GM12878 (cell line): Measurements from ENCODE around the gene TCEAL7. TPM values are rescaled to one million over a fixed set of nuclear protein-coding genes. Genes with fewer than 3 reads are reported as not detected.

ENCODE experiments used
- ATAC-seq: fragments of 200-7000 bp; cut with Tn5 transposase; 3 replicates; pipeline ENCODE4 v1.9.1; 2020; ENCODE audit warnings: mild to moderate bottlenecking, moderate library complexity
- BruUV-seq: library from RNA; stranded (reverse); fragments of 400-500 nt; replicated peaks from 2 replicates; lab custom pipeline; 2021; lab: Mats Ljungman, UMichigan
- CTCF ChIA-PET: fragments of 300-600 bp; sonication (Branson Sonifier 250); formaldehyde crosslinking; extraction: SDS; loops from one replicate; lab custom pipeline; 2021; ENCODE audit warnings: inconsistent platforms; lab: Yijun Ruan, JAX
- POLR2A ChIA-PET: fragments of 350-600 bp; formaldehyde crosslinking; extraction: SDS; loops from one replicate; lab custom pipeline; 2021; ENCODE audit warnings: inconsistent platforms; lab: Charles Lee
- RAD21 ChIA-PET: fragments of 300-600 bp; sonication (Branson Sonifier 250); formaldehyde crosslinking; loops from one replicate; lab custom pipeline; 2023; ENCODE audit warnings: antibody characterized with exemption; ENCODE audit not compliant: unreplicated experiment; lab: Charles Lee
- SMC1A ChIA-PET: fragments of 300-600 bp; sonication (Branson Sonifier 250); formaldehyde crosslinking; loops from one replicate; lab custom pipeline; 2023; ENCODE audit not compliant: unreplicated experiment, uncharacterized antibody; lab: Charles Lee
- DNase-seq: peaks from one replicate; pipeline ENCODE4 v3.0.0-alpha.2; 2011; ENCODE audit warnings: low read depth, low spot score
- FAIRE-seq: peaks from 3 replicates; lab custom pipeline; 2011; peaks lifted over from hg19 to GRCh38; lab: Jason Lieb, UNC
- H2AFZ ChIP-seq: 2 replicates; pipeline ENCODE4 v1.6.0; 2011; ENCODE audit warnings: low read depth, low read length, control low read depth; ENCODE audit not compliant: control insufficient read depth
- H3K27ac ChIP-seq: 2 replicates; pipeline ENCODE4 v1.5.1; 2011; ENCODE audit warnings: control low read depth; ENCODE audit not compliant: control insufficient read depth, insufficient read depth
- H3K27me3 ChIP-seq, 2 experiments: replicated peaks in 1 of 2; 2 replicates each; pipeline versions ENCODE4 v1.6.0 to v1.6.1; 2011; ENCODE audit warnings: low read length in 1 of 2; ENCODE audit not compliant: control insufficient read depth in 2 of 2, insufficient read depth in 2 of 2
- H3K36me3 ChIP-seq, 2 experiments: 2 replicates each; pipeline ENCODE4 v1.5.1; 2011; ENCODE audit warnings: low read length in 1 of 2; ENCODE audit not compliant: control insufficient read depth in 2 of 2, insufficient read depth in 2 of 2
- H3K4me1 ChIP-seq: 2 replicates; pipeline ENCODE4 v1.6.1; 2011; ENCODE audit warnings: mild to moderate bottlenecking, low read length, moderate library complexity, mixed read lengths; ENCODE audit not compliant: control insufficient read depth, insufficient read depth
- H3K4me2 ChIP-seq: 2 replicates; pipeline ENCODE4 v1.6.0; 2011; ENCODE audit warnings: control low read depth; ENCODE audit not compliant: control insufficient read depth, insufficient read depth
- H3K4me3 ChIP-seq: fragments of 200-600 bp; sonication (generic); 2 replicates; pipeline ENCODE4 v1.5.1; 2016
- H3K79me2 ChIP-seq: 2 replicates; pipeline ENCODE4 v1.6.0; 2011; ENCODE audit warnings: low read length; ENCODE audit not compliant: control insufficient read depth, insufficient read depth
- H3K9ac ChIP-seq: 2 replicates; pipeline ENCODE4 v1.8.0; 2011; ENCODE audit warnings: low read length, control low read depth, mixed read lengths; ENCODE audit not compliant: control insufficient read depth, insufficient read depth
- H3K9me3 ChIP-seq: replicated peaks from 3 replicates; pipeline ENCODE4 v1.5.1; 2011; ENCODE audit warnings: mild to moderate bottlenecking, low read length; ENCODE audit not compliant: control insufficient read depth, insufficient read depth
- H4K20me1 ChIP-seq: 2 replicates; pipeline ENCODE4 v1.6.0; 2011; ENCODE audit not compliant: control insufficient read depth, insufficient read depth
- ESRRA ChIP-seq: IDR thresholded peaks from 2 replicates; pipeline ENCODE4 v1.6.1; 2012; ENCODE audit warnings: mild to moderate bottlenecking, low read length, improper control_type of control experiment
- FOXK2 ChIP-seq: fragments of 450-650 bp; IDR thresholded peaks from 2 replicates; pipeline ENCODE4 v1.6.1; 2017; ENCODE audit warnings: mild to moderate bottlenecking, moderate library complexity
- FOXM1 ChIP-seq: IDR thresholded peaks from 2 replicates; pipeline ENCODE4 v1.6.1; 2012; ENCODE audit warnings: low read depth, mild to moderate bottlenecking, inconsistent platforms, low read length, moderate library complexity
- GATAD2B ChIP-seq: fragments of 450-650 bp; conservative IDR thresholded peaks from 2 replicates; pipeline ENCODE4 v1.6.1; 2017; ENCODE audit warnings: low read depth, mild to moderate bottlenecking, moderate library complexity
- IRF4 ChIP-seq: IDR thresholded peaks from 2 replicates; pipeline ENCODE4 v1.6.1; 2011; ENCODE audit warnings: low read depth, low read length
- PAX5 ChIP-seq: IDR thresholded peaks from 2 replicates; pipeline ENCODE4 v1.6.1; 2011; ENCODE audit warnings: low read depth, low read length, borderline replicate concordance
- POLR2AphosphoS5 ChIP-seq: IDR thresholded peaks from 2 replicates; pipeline ENCODE4 v1.6.1; 2011; ENCODE audit warnings: mild to moderate bottlenecking, low read length, inconsistent platforms
- RELA ChIP-seq: fragments of 450-650 bp; IDR thresholded peaks from 2 replicates; pipeline ENCODE4 v1.8.0; 2014; ENCODE audit warnings: borderline replicate concordance; ENCODE audit not compliant: partially characterized antibody
- SIN3A ChIP-seq: IDR thresholded peaks from 2 replicates; pipeline ENCODE4 v1.6.1; 2012; ENCODE audit warnings: low read depth, low read length, improper control_type of control experiment
- TCF12 ChIP-seq: IDR thresholded peaks from 2 replicates; pipeline ENCODE4 v1.6.1; 2011; ENCODE audit warnings: low read depth, mild to moderate bottlenecking, low read length
- WGBS: methylation state at CpG from one replicate; pipeline ENCODE4 v1.1.6; 2016; ENCODE audit warnings: low lambda C conversion rate; ENCODE audit not compliant: insufficient replicate concordance, insufficient coverage; ENCODE audit errors: missing lambda C conversion rate; 5-methylcytosine and 5-hydroxymethylcytosine counted together
- in situ Hi-C: fragments of 300-500 bp; cut with MboI; formaldehyde crosslinking; loops from 9 replicates; pipeline ENCODE4 v1.14.3; 2018; ENCODE audit warnings: mixed read lengths
- intact Hi-C: fragments of 100-400 bp; cut with micrococcal nuclease; formaldehyde crosslinking; loops from one replicate; pipeline ENCODE4 v1.14.2; 2022; ENCODE audit not compliant: unreplicated experiment
- polyA plus RNA-seq, 11 experiments: library from polyadenylated mRNA; depleted of rRNA in 4 of 11; unstranded in 6 of 11; stranded (reverse) in 5 of 11; fragments of >200 nt; fragmentation: Nextera tagmentation in 4 of 11; fragmentation: Illumina TruSeq in 1 of 11; extraction: Ambion mirVana in 4 of 11; extraction: Trizol in 1 of 11; gene quantifications; 1 replicate in 1 of 11; 2 replicates in 10 of 11; pipeline versions ENCODE4 v1.2.1 to v1.2.3, GENCODE V29; 2011 to 2016; ENCODE audit warnings: inconsistent platforms in 2 of 11, missing spikeins in 2 of 11, low read depth in 1 of 11
- total RNA-seq, 4 experiments: library from RNA; depleted of rRNA in 3 of 4; stranded (reverse); fragments of >200 nt in 3 of 4; fragmentation: Illumina TruSeq in 1 of 4; extraction: Trizol in 1 of 4; gene quantifications; 2 replicates each; pipeline versions ENCODE4 v1.2.1 to v1.2.3, GENCODE V29; 2013 to 2021
- TF ChIP-seq, protein P1 (sequence below): fragments of 450-650 bp; IDR thresholded peaks from 2 replicates; pipeline ENCODE4 v1.6.1; 2017; ENCODE audit warnings: low read depth, mild to moderate bottlenecking, moderate library complexity
- TF ChIP-seq, protein P2 (sequence below): fragments of 450-650 bp; IDR thresholded peaks from 2 replicates; pipeline ENCODE4 v1.6.1; 2017; ENCODE audit warnings: antibody characterized with exemption, mild to moderate bottlenecking, moderate library complexity
- TF ChIP-seq, protein P3 (sequence below): fragments of 450-650 bp; conservative IDR thresholded peaks from 2 replicates; pipeline ENCODE4 v1.6.1; 2017; ENCODE audit warnings: mild to moderate bottlenecking, moderate library complexity

Gene TCEAL7
- total and polyA plus RNA-seq, 10 of the 15 experiments (the other 5 are each of a cell fraction or from before 2014, with no cell fraction given) = not detected

DNA sequence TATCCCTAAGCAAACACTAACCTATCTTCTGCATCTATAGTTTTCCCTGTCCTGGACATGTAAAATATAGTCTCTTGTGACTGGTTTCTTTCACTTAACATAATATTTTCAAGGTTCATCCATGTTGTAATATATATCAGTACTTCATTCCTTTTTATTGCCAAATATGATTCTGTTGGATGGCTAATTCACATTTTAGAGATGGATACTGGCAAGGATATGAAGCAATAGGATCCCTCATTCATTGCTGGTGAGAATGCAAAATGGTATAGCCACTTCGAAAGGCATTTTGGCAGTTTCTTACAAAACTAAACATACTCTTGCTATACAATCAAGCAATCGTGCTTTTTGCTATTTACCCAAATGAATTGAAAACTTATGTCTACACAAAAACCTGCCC is 33.0 kb downstream of the TCEAL7 start:
- ChIA-PET SMC1A (no interaction called here), RAD21 (no interaction called here), CTCF (interaction anchor here (1.0 to 1.5 kb wide), 2 partner anchors 8 to 151 kb away, joined by 3 to 5 read pairs; no protein-coding TSS in a partner anchor), POLR2A (no interaction called here)
- Histone ChIP-seq H4K20me1 (no peaks in the 10 kb centered on the region), H2AFZ (no peak overlapping the region), H3K79me2 (no peaks in the 10 kb centered on the region), H3K27ac (no peak overlapping the region), H3K27me3 (no peaks in the 10 kb centered on the region), H3K4me1 (no peaks in the 10 kb centered on the region), H3K9me3 (no peaks in the 10 kb centered on the region), H3K9ac (no peak overlapping the region), H3K4me3 (no peak overlapping the region), H3K4me2 (no peak overlapping the region), H3K36me3 (no peaks in the 10 kb centered on the region)
- intact Hi-C loops (no loop called here), in situ Hi-C loops (no loop called here)
- DNase-seq = no peak
- 20% methylated on average over 2 of the region's 2 CpGs for WGBS
- ATAC-seq = no peak
- FAIRE-seq = no peak
- TF ChIP-seq FOXK2 (no peak), POLR2AphosphoS5 (no peak), ESRRA (no peak), PAX5 (no peak), GATAD2B (no peak), TCF12 (no peak), IRF4 (no peak), SIN3A (no peak), RELA (no peak), FOXM1 (no peak)
- TF ChIP-seq, protein P1, sequence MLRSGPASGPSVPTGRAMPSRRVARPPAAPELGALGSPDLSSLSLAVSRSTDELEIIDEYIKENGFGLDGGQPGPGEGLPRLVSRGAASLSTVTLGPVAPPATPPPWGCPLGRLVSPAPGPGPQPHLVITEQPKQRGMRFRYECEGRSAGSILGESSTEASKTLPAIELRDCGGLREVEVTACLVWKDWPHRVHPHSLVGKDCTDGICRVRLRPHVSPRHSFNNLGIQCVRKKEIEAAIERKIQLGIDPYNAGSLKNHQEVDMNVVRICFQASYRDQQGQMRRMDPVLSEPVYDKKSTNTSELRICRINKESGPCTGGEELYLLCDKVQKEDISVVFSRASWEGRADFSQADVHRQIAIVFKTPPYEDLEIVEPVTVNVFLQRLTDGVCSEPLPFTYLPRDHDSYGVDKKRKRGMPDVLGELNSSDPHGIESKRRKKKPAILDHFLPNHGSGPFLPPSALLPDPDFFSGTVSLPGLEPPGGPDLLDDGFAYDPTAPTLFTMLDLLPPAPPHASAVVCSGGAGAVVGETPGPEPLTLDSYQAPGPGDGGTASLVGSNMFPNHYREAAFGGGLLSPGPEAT = no peak
- TF ChIP-seq, protein P2, sequence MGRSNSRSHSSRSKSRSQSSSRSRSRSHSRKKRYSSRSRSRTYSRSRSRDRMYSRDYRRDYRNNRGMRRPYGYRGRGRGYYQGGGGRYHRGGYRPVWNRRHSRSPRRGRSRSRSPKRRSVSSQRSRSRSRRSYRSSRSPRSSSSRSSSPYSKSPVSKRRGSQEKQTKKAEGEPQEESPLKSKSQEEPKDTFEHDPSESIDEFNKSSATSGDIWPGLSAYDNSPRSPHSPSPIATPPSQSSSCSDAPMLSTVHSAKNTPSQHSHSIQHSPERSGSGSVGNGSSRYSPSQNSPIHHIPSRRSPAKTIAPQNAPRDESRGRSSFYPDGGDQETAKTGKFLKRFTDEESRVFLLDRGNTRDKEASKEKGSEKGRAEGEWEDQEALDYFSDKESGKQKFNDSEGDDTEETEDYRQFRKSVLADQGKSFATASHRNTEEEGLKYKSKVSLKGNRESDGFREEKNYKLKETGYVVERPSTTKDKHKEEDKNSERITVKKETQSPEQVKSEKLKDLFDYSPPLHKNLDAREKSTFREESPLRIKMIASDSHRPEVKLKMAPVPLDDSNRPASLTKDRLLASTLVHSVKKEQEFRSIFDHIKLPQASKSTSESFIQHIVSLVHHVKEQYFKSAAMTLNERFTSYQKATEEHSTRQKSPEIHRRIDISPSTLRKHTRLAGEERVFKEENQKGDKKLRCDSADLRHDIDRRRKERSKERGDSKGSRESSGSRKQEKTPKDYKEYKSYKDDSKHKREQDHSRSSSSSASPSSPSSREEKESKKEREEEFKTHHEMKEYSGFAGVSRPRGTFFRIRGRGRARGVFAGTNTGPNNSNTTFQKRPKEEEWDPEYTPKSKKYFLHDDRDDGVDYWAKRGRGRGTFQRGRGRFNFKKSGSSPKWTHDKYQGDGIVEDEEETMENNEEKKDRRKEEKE = no peak
- TF ChIP-seq, protein P3, sequence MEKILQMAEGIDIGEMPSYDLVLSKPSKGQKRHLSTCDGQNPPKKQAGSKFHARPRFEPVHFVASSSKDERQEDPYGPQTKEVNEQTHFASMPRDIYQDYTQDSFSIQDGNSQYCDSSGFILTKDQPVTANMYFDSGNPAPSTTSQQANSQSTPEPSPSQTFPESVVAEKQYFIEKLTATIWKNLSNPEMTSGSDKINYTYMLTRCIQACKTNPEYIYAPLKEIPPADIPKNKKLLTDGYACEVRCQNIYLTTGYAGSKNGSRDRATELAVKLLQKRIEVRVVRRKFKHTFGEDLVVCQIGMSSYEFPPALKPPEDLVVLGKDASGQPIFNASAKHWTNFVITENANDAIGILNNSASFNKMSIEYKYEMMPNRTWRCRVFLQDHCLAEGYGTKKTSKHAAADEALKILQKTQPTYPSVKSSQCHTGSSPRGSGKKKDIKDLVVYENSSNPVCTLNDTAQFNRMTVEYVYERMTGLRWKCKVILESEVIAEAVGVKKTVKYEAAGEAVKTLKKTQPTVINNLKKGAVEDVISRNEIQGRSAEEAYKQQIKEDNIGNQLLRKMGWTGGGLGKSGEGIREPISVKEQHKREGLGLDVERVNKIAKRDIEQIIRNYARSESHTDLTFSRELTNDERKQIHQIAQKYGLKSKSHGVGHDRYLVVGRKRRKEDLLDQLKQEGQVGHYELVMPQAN = no peak
- BruUV-seq = no TSS peak
